ENCODE data around the gene APOL4.
"Not testable (repeated sequence)": the region's sequence is repeated elsewhere in the genome, so short reads cannot be mapped to it uniquely, and the experiment has no call there.

APOL4 gene

DNA sequence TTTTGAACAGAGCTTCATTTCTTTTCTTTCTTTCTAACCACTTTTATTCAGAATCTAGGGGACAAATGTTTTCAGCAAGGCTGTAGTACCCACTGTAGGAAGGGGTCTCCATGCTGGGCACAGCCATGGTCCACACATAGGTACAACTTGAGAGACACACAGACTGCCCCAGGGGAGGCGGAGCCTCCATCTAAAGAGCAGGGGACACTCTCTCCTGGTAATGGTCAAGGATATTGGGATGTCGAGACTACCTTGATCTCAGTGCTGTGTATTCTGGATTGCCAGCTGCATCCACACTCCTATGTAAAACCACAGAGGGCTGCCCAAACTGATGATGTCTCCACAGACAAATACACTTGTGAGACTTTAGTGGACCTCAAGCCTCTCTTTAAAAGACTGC, 38.1 kb downstream of the APOL4 start:
- H3K9ac ChIP-seq (ENCODE audit: low read length) = no peak overlapping the region
- no peak overlapping the region for H2AK5ac ChIP-seq (ENCODE audit: low read length)
- H3K79me1 ChIP-seq (ENCODE audit: low read length) = no peaks in the 10 kb centered on the region
- no peak overlapping the region for H4K8ac ChIP-seq (ENCODE audit: low read depth, low read length)
- no peak overlapping the region for H3K27ac ChIP-seq (ENCODE audit: low read depth, low read length)
- peak overlapping the region; percentile 56 for H2BK120ac ChIP-seq (ENCODE audit: low read depth, low read length)
- H3K4me3 ChIP-seq (ENCODE audit: low read length) = no peak overlapping the region
- no peaks in the 10 kb centered on the region for H3K79me2 ChIP-seq (ENCODE audit: control insufficient read depth, insufficient read depth, low read length)
- no peak overlapping the region for H4K5ac ChIP-seq (ENCODE audit: low read length)
- peak overlapping the region; percentile 21 for H2BK5ac ChIP-seq (ENCODE audit: low read length)
- H2BK15ac ChIP-seq (replicated peaks; ENCODE audit: low read depth) = no peak overlapping the region
- no peak for DNase-seq
- H3K4ac ChIP-seq (ENCODE audit: low read depth, low read length) = peak overlapping the region; percentile 95
- peak overlapping the region; percentile 1 for H3K56ac ChIP-seq (ENCODE audit: low read length)
- H3K4me1 ChIP-seq (ENCODE audit: control insufficient read depth, low read depth, low read length) = peaks cover 23% of the 10 kb centered on the region
- no peaks in the 10 kb centered on the region for H3K27me3 ChIP-seq (ENCODE audit: insufficient read depth, low read length, poor library complexity)
- H3K36me3 ChIP-seq (ENCODE audit: control insufficient read depth, insufficient read depth, low read length) = no peaks in the 10 kb centered on the region
- H3K4me2 ChIP-seq (ENCODE audit: low read length) = no peak overlapping the region
- no peak overlapping the region for H3K23ac ChIP-seq (ENCODE audit: low read length)
- no CpG with 5 or more reads among the region's 2 CpGs for WGBS (ENCODE audit: extremely low coverage, insufficient coverage, low lambda C conversion rate)
- peak overlapping the region; percentile 88 for H3K18ac ChIP-seq (ENCODE audit: low read length)

GRCh38 chr22:36162127-36163034, 39.2 kb downstream of the APOL4 start:
- Histone ChIP-seq H3K79me2 (ENCODE audit: control insufficient read depth, insufficient read depth, low read length) (no peaks in the 10 kb centered on the region), H4K5ac (ENCODE audit: low read length) (peak overlapping the region; percentile 78), H3K4me2 (ENCODE audit: low read length) (no peak overlapping the region), H3K4me3 (ENCODE audit: low read length) (no peak overlapping the region), H2BK120ac (ENCODE audit: low read depth, low read length) (peak overlapping the region; percentile 89), H3K27ac (ENCODE audit: low read depth, low read length) (peak overlapping the region; percentile 88), H4K8ac (ENCODE audit: low read depth, low read length) (no peak overlapping the region), H2BK15ac (replicated peaks; ENCODE audit: low read depth) (no peak overlapping the region), H3K79me1 (ENCODE audit: low read length) (no peaks in the 10 kb centered on the region), H2BK5ac (ENCODE audit: low read length) (peak overlapping the region; percentile 90), H2AK5ac (ENCODE audit: low read length) (peak overlapping the region; percentile 97), H3K4me1 (ENCODE audit: control insufficient read depth, low read depth, low read length) (peaks cover 23% of the 10 kb centered on the region), H3K36me3 (ENCODE audit: control insufficient read depth, insufficient read depth, low read length) (no peaks in the 10 kb centered on the region), H3K9ac (ENCODE audit: low read length) (peak overlapping the region; percentile 51), H3K4ac (ENCODE audit: low read depth, low read length) (peak overlapping the region; percentile 78), H3K56ac (ENCODE audit: low read length) (peak overlapping the region; percentile 79), H3K18ac (ENCODE audit: low read length) (peak overlapping the region; percentile 88), H3K27me3 (ENCODE audit: insufficient read depth, low read length, poor library complexity) (no peaks in the 10 kb centered on the region), H3K23ac (ENCODE audit: low read length) (no peak overlapping the region)
- no peak for DNase-seq
- no CpG with 5 or more reads among the region's 6 CpGs for WGBS (ENCODE audit: extremely low coverage, insufficient coverage, low lambda C conversion rate)

DNA sequence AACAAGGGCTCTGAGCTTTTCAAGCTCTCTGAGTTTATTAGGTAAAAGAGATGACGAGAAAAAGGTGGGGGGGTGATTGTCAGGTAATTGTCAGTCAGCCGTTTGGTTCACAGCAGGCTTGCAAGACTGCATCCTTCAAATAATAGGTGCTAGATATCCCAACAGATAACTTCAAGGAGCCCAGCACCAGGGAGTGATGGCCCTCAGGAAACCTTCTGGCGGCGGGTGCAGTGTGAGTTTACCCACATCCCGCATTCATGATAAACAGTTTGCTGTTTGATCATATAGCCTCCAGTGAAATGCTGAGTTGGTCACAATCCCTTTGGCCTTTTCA, 39.8 kb downstream of the APOL4 start:
- H3K56ac ChIP-seq (ENCODE audit: low read length); H3K79me2 ChIP-seq (ENCODE audit: control insufficient read depth, insufficient read depth, low read length); H3K4me3 ChIP-seq (ENCODE audit: low read length); H4K8ac ChIP-seq (ENCODE audit: low read depth, low read length); H2BK15ac ChIP-seq (replicated peaks; ENCODE audit: low read depth); H3K18ac ChIP-seq (ENCODE audit: low read length); H2AK5ac ChIP-seq (ENCODE audit: low read length); H3K79me1 ChIP-seq (ENCODE audit: low read length); H2BK5ac ChIP-seq (ENCODE audit: low read length); H3K27me3 ChIP-seq (ENCODE audit: insufficient read depth, low read length, poor library complexity); H3K4me2 ChIP-seq (ENCODE audit: low read length); H2BK120ac ChIP-seq (ENCODE audit: low read depth, low read length); H3K36me3 ChIP-seq (ENCODE audit: control insufficient read depth, insufficient read depth, low read length); H3K4ac ChIP-seq (ENCODE audit: low read depth, low read length); H4K5ac ChIP-seq (ENCODE audit: low read length); H3K23ac ChIP-seq (ENCODE audit: low read length); H3K9ac ChIP-seq (ENCODE audit: low read length): not testable (repeated sequence)
- Histone ChIP-seq H3K4me1 (ENCODE audit: control insufficient read depth, low read depth, low read length) (peaks cover 23% of the 10 kb centered on the region), H3K27ac (ENCODE audit: low read depth, low read length) (peak overlapping the region; percentile 88)
- DNase-seq = peak; percentile 93
- WGBS (ENCODE audit: extremely low coverage, insufficient coverage, low lambda C conversion rate) = no CpG with 5 or more reads among the region's 5 CpGs

DNA sequence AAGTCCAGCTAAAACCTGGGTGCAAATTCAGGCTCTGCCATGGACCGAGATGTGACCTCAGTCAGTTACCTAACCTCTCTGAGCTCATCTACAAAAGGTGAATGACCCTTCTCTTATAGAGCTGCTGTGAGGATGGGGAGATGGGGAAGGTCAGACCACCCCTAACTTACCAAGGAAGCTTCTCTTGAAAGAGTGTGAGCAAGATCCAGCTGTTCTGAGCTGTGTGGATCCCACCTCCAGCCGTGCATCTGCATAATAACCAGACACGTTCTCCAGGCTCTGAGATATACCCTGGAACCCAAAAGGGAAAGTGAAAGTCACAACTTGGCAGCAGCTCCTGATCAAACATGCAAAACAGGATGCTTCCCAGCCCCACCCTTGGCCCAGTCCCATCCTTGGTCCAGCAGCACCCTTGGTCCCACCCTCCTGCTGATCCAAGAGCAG, 41.1 kb downstream of the APOL4 start, which contains the start of gene APOL3:
Gene APOL3, minus strand, starts transcription at position 257 of the 444 bp plus-strand sequence. CDS start 11,700 bp downstream, outside the sequence.
- DNase-seq = no peak
- Histone ChIP-seq H3K4me2 (ENCODE audit: low read length) (peak within 1 kb of the TSS; percentile 12), H4K8ac (ENCODE audit: low read depth, low read length) (no peak within 1 kb of the TSS), H3K9ac (ENCODE audit: low read length) (peak within 1 kb of the TSS; percentile 50), H3K4ac (ENCODE audit: low read depth, low read length) (peak within 1 kb of the TSS; percentile 92), H3K4me3 (ENCODE audit: low read length) (no peak within 1 kb of the TSS), H3K79me2 (ENCODE audit: control insufficient read depth, insufficient read depth, low read length) (no peaks in the 10 kb centered on the region), H3K56ac (ENCODE audit: low read length) (peak within 1 kb of the TSS; percentile 87), H3K79me1 (ENCODE audit: low read length) (no peaks in the 10 kb centered on the region), H2BK120ac (ENCODE audit: low read depth, low read length) (peak within 1 kb of the TSS; percentile 30), H2BK5ac (ENCODE audit: low read length) (peak within 1 kb of the TSS; percentile 99), H3K18ac (ENCODE audit: low read length) (peak within 1 kb of the TSS; percentile 28), H3K27me3 (ENCODE audit: insufficient read depth, low read length, poor library complexity) (no peaks in the 10 kb centered on the region), H3K4me1 (ENCODE audit: control insufficient read depth, low read depth, low read length) (peaks cover 23% of the 10 kb centered on the region), H4K5ac (ENCODE audit: low read length) (peak within 1 kb of the TSS; percentile 75), H2BK15ac (replicated peaks; ENCODE audit: low read depth) (no peak within 1 kb of the TSS), H3K36me3 (ENCODE audit: control insufficient read depth, insufficient read depth, low read length) (no peaks in the 10 kb centered on the region), H2AK5ac (ENCODE audit: low read length) (peak within 1 kb of the TSS; percentile 94), H3K23ac (ENCODE audit: low read length) (no peak within 1 kb of the TSS), H3K27ac (ENCODE audit: low read depth, low read length) (peak within 1 kb of the TSS; percentile 86)
- WGBS (ENCODE audit: extremely low coverage, insufficient coverage, low lambda C conversion rate) = no CpG with 5 or more reads among the region's 3 CpGs

GRCh38 chr22:36156515-36157419, 44.8 kb downstream of the APOL4 start:
- Histone ChIP-seq H3K4me2 (ENCODE audit: low read length) (no peak overlapping the region), H2BK15ac (replicated peaks; ENCODE audit: low read depth) (no peak overlapping the region), H4K5ac (ENCODE audit: low read length) (no peak overlapping the region), H3K79me2 (ENCODE audit: control insufficient read depth, insufficient read depth, low read length) (no peaks in the 10 kb centered on the region), H3K27me3 (ENCODE audit: insufficient read depth, low read length, poor library complexity) (no peaks in the 10 kb centered on the region), H3K23ac (ENCODE audit: low read length) (no peak overlapping the region), H3K27ac (ENCODE audit: low read depth, low read length) (no peak overlapping the region), H3K79me1 (ENCODE audit: low read length) (no peaks in the 10 kb centered on the region), H3K36me3 (ENCODE audit: control insufficient read depth, insufficient read depth, low read length) (no peaks in the 10 kb centered on the region), H3K18ac (ENCODE audit: low read length) (peak overlapping the region; percentile 3), H2BK5ac (ENCODE audit: low read length) (peak overlapping the region; percentile 24), H3K9ac (ENCODE audit: low read length) (peak overlapping the region; percentile 1), H3K4me3 (ENCODE audit: low read length) (no peak overlapping the region), H3K56ac (ENCODE audit: low read length) (peak overlapping the region; percentile 62), H4K8ac (ENCODE audit: low read depth, low read length) (no peak overlapping the region), H3K4me1 (ENCODE audit: control insufficient read depth, low read depth, low read length) (peaks cover 14% of the 10 kb centered on the region), H3K4ac (ENCODE audit: low read depth, low read length) (no peak overlapping the region), H2AK5ac (ENCODE audit: low read length) (no peak overlapping the region), H2BK120ac (ENCODE audit: low read depth, low read length) (no peak overlapping the region)
- peak; percentile 74 for DNase-seq
- no CpG with 5 or more reads among the region's 15 CpGs for WGBS (ENCODE audit: extremely low coverage, insufficient coverage, low lambda C conversion rate)

All from mesendoderm (in vitro differentiated cells).